ENCODE data around the gene CDC5L. TPM values are rescaled to one million over a fixed set of nuclear protein-coding genes. Genes with fewer than 3 reads are reported as not detected.

CDC5L gene
- total and polyA plus RNA-seq, 3 experiments from 2014 or later: 14.9 to 29.9 (median 27.4) TPM

GRCh38 chr6:44475417-44475778 is 87.9 kb downstream of the CDC5L start:
- CTCF ChIA-PET: interaction anchor here (0.6 to 2.6 kb wide), 21 partner anchors 9 to 1654 kb away, joined by 3 to 26 read pairs (median 4); partner anchors contain the start of gene ENPP4
- Mint-ChIP-seq H3K27me3 (peaks cover 2 to 15% of the 10 kb centered on the region in 2 donors), H3K4me1 (peaks cover 0 to 2% (median 0%) of the 10 kb centered on the region in 3 donors), H3K36me3 (no peaks in the 10 kb centered on the region), H3K27ac (no peak overlapping the region), H3K4me3 (no peak overlapping the region), H3K9me3 (no peaks in the 10 kb centered on the region)
- H3K36me3 ChIP-seq (ENCODE audit: insufficient read depth, low read length): no peaks in the 10 kb centered on the region
- H3K27ac ChIP-seq (ENCODE audit: low read depth, low read length): no peak overlapping the region
- no peak overlapping the region for H3K4me3 ChIP-seq (ENCODE audit: low read length)
- H3K9me3 ChIP-seq (ENCODE audit: low read length): no peaks in the 10 kb centered on the region
- H3K4me1 ChIP-seq (ENCODE audit: insufficient read depth, low read length): peaks cover 8% of the 10 kb centered on the region
- POLR2A ChIA-PET: no interaction called here
- no peak for DNase-seq
- no peaks in the 10 kb centered on the region for H3K27me3 ChIP-seq (ENCODE audit: insufficient read depth, low read length, poor library complexity, severe bottlenecking)

- Mint-ChIP-seq H3K27me3 (peaks cover 6 to 19% of the 10 kb centered on the region in 2 donors), H3K4me1 (peaks cover 0 to 2% (median 0%) of the 10 kb centered on the region in 3 donors), H3K36me3 (no peaks in the 10 kb centered on the region), H3K27ac (no peak overlapping the region), H3K9me3 (no peaks in the 10 kb centered on the region), H3K4me3 (peak overlapping the region in 1 of 7 donors; percentile 74)
- Histone ChIP-seq H3K27ac (ENCODE audit: low read depth, low read length) (no peak overlapping the region), H3K9me3 (ENCODE audit: low read length) (no peaks in the 10 kb centered on the region), H3K27me3 (ENCODE audit: insufficient read depth, low read length, poor library complexity, severe bottlenecking) (no peaks in the 10 kb centered on the region), H3K36me3 (ENCODE audit: insufficient read depth, low read length) (no peaks in the 10 kb centered on the region), H3K4me3 (ENCODE audit: low read length) (no peak overlapping the region), H3K4me1 (ENCODE audit: insufficient read depth, low read length) (peaks cover 8% of the 10 kb centered on the region)
- DNase-seq: peak; percentile 35 to 67 (median 40)
- ChIA-PET CTCF (interaction anchor here (0.6 to 2.6 kb wide), 22 partner anchors 9 to 1653 kb away, joined by 3 to 26 read pairs (median 4); partner anchors contain the start of gene ENPP4), POLR2A (no interaction called here)
Observed at GRCh38 chr6:44475779-44476434, 88.4 kb downstream of the CDC5L start.

- Histone ChIP-seq H3K9me3 (ENCODE audit: low read length) (no peaks in the 10 kb centered on the region), H3K27ac (ENCODE audit: low read depth, low read length) (no peak overlapping the region), H3K4me1 (ENCODE audit: insufficient read depth, low read length) (peaks cover 8% of the 10 kb centered on the region), H3K27me3 (ENCODE audit: insufficient read depth, low read length, poor library complexity, severe bottlenecking) (no peaks in the 10 kb centered on the region), H3K4me3 (ENCODE audit: low read length) (no peak overlapping the region), H3K36me3 (ENCODE audit: insufficient read depth, low read length) (no peaks in the 10 kb centered on the region)
- H3K4me3 Mint-ChIP-seq: no peak overlapping the region
- H3K9me3 Mint-ChIP-seq: no peaks in the 10 kb centered on the region
- H3K36me3 Mint-ChIP-seq: no peaks in the 10 kb centered on the region
- DNase-seq: no peak
- CTCF ChIA-PET: interaction anchor here (1.7 to 2.1 kb wide), 4 partner anchors 16 to 1454 kb away, joined by 3 to 12 read pairs (median 10); no protein-coding TSS in a partner anchor
- H3K27ac Mint-ChIP-seq: no peak overlapping the region
- H3K4me1 Mint-ChIP-seq: peaks cover 0 to 2% (median 0%) of the 10 kb centered on the region in 3 donors
- H3K27me3 Mint-ChIP-seq: peaks cover 6 to 19% of the 10 kb centered on the region in 2 donors
- POLR2A ChIA-PET: no interaction called here
Observed at GRCh38 chr6:44476849-44477248, 89.3 kb downstream of the CDC5L start.

- no peak for DNase-seq
Observed at GRCh38 chr6:44477293-44477894, 89.9 kb downstream of the CDC5L start.

GRCh38 chr6:44478158-44478557 is 90.7 kb downstream of the CDC5L start:
- CTCF ChIA-PET: no interaction called here
- H3K4me1 ChIP-seq (ENCODE audit: insufficient read depth, low read length): peaks cover 8% of the 10 kb centered on the region
- H3K4me3 ChIP-seq (ENCODE audit: low read length): no peak overlapping the region
- Mint-ChIP-seq H3K9me3 (no peaks in the 10 kb centered on the region), H3K27ac (no peak overlapping the region), H3K27me3 (peaks cover 8 to 25% of the 10 kb centered on the region in 2 donors), H3K36me3 (no peaks in the 10 kb centered on the region), H3K4me1 (peaks cover 0 to 2% (median 0%) of the 10 kb centered on the region in 3 donors), H3K4me3 (no peak overlapping the region)
- H3K36me3 ChIP-seq (ENCODE audit: insufficient read depth, low read length): no peaks in the 10 kb centered on the region
- no peak for DNase-seq
- no peak overlapping the region for H3K27ac ChIP-seq (ENCODE audit: low read depth, low read length)
- no peaks in the 10 kb centered on the region for H3K27me3 ChIP-seq (ENCODE audit: insufficient read depth, low read length, poor library complexity, severe bottlenecking)
- no peaks in the 10 kb centered on the region for H3K9me3 ChIP-seq (ENCODE audit: low read length)
- POLR2A ChIA-PET: no interaction called here

More at GRCh38 chr6:44477293-44477894, 89.9 kb downstream of the CDC5L start:
- Mint-ChIP-seq H3K4me1 (peaks cover 0 to 2% (median 0%) of the 10 kb centered on the region in 3 donors), H3K4me3 (no peak overlapping the region), H3K27ac (no peak overlapping the region), H3K9me3 (no peaks in the 10 kb centered on the region), H3K36me3 (no peaks in the 10 kb centered on the region), H3K27me3 (peaks cover 6 to 24% of the 10 kb centered on the region in 2 donors)
- ChIA-PET CTCF (no interaction called here), POLR2A (no interaction called here)
- H3K4me1 ChIP-seq (ENCODE audit: insufficient read depth, low read length): peaks cover 8% of the 10 kb centered on the region
- no peaks in the 10 kb centered on the region for H3K9me3 ChIP-seq (ENCODE audit: low read length)
- no peak overlapping the region for H3K4me3 ChIP-seq (ENCODE audit: low read length)
- no peaks in the 10 kb centered on the region for H3K36me3 ChIP-seq (ENCODE audit: insufficient read depth, low read length)
- no peaks in the 10 kb centered on the region for H3K27me3 ChIP-seq (ENCODE audit: insufficient read depth, low read length, poor library complexity, severe bottlenecking)
- no peak overlapping the region for H3K27ac ChIP-seq (ENCODE audit: low read depth, low read length)

- Mint-ChIP-seq H3K9me3 (no peaks in the 10 kb centered on the region), H3K4me1 (peaks cover 0 to 2% (median 0%) of the 10 kb centered on the region in 3 donors), H3K27ac (no peak overlapping the region), H3K27me3 (peaks cover 7 to 28% of the 10 kb centered on the region in 2 donors), H3K36me3 (no peaks in the 10 kb centered on the region), H3K4me3 (no peak overlapping the region)
- H3K4me3 ChIP-seq (ENCODE audit: low read length): no peak overlapping the region
- no peak for DNase-seq
- POLR2A ChIA-PET: no interaction called here
- H3K4me1 ChIP-seq (ENCODE audit: insufficient read depth, low read length): peaks cover 8% of the 10 kb centered on the region
- no peaks in the 10 kb centered on the region for H3K27me3 ChIP-seq (ENCODE audit: insufficient read depth, low read length, poor library complexity, severe bottlenecking)
- CTCF ChIA-PET: no interaction called here
- no peaks in the 10 kb centered on the region for H3K9me3 ChIP-seq (ENCODE audit: low read length)
- no peak overlapping the region for H3K27ac ChIP-seq (ENCODE audit: low read depth, low read length)
- no peaks in the 10 kb centered on the region for H3K36me3 ChIP-seq (ENCODE audit: insufficient read depth, low read length)
Observed at GRCh38 chr6:44478591-44479254, 91.2 kb downstream of the CDC5L start.

- Histone ChIP-seq H3K4me3 (ENCODE audit: low read length) (no peak overlapping the region), H3K36me3 (ENCODE audit: insufficient read depth, low read length) (no peaks in the 10 kb centered on the region), H3K9me3 (ENCODE audit: low read length) (no peaks in the 10 kb centered on the region), H3K27me3 (ENCODE audit: insufficient read depth, low read length, poor library complexity, severe bottlenecking) (no peaks in the 10 kb centered on the region), H3K4me1 (ENCODE audit: insufficient read depth, low read length) (peaks cover 8% of the 10 kb centered on the region), H3K27ac (ENCODE audit: low read depth, low read length) (no peak overlapping the region)
- ChIA-PET CTCF (no interaction called here), POLR2A (no interaction called here)
- peaks cover 9 to 27% of the 10 kb centered on the region in 2 donors for H3K27me3 Mint-ChIP-seq
- peaks cover 0 to 2% (median 0%) of the 10 kb centered on the region in 3 donors for H3K4me1 Mint-ChIP-seq
- DNase-seq: no peak
- H3K27ac Mint-ChIP-seq: no peak overlapping the region
- H3K36me3 Mint-ChIP-seq: no peaks in the 10 kb centered on the region
- H3K4me3 Mint-ChIP-seq: no peak overlapping the region
- no peaks in the 10 kb centered on the region for H3K9me3 Mint-ChIP-seq
Observed at GRCh38 chr6:44480097-44480541, 92.6 kb downstream of the CDC5L start.

GRCh38 chr6:44481056-44481455 is 93.5 kb downstream of the CDC5L start:
- Mint-ChIP-seq H3K27ac (no peak overlapping the region), H3K4me3 (no peak overlapping the region), H3K9me3 (no peaks in the 10 kb centered on the region), H3K4me1 (peaks cover 0 to 2% (median 0%) of the 10 kb centered on the region in 3 donors), H3K27me3 (peaks cover 9 to 27% of the 10 kb centered on the region in 2 donors), H3K36me3 (no peaks in the 10 kb centered on the region)
- Histone ChIP-seq H3K36me3 (ENCODE audit: insufficient read depth, low read length) (no peaks in the 10 kb centered on the region), H3K4me3 (ENCODE audit: low read length) (no peak overlapping the region), H3K4me1 (ENCODE audit: insufficient read depth, low read length) (peaks cover under 1% of the 10 kb centered on the region), H3K27me3 (ENCODE audit: insufficient read depth, low read length, poor library complexity, severe bottlenecking) (no peaks in the 10 kb centered on the region), H3K9me3 (ENCODE audit: low read length) (no peaks in the 10 kb centered on the region), H3K27ac (ENCODE audit: low read depth, low read length) (no peak overlapping the region)
- ChIA-PET CTCF (no interaction called here), POLR2A (no interaction called here)
- DNase-seq: no peak
